SK-N-DZ (cell line): Measurements from ENCODE around the gene RUNX1.
A peak's percentile ranks its signal among the peaks of the same experiment; 100 is the strongest.

Experiments
- DNase-seq: peaks from one replicate; pipeline ENCODE4 v3.0.0-alpha.2; 2015; ENCODE audit warnings: low spot score

Gene RUNX1

DNA sequence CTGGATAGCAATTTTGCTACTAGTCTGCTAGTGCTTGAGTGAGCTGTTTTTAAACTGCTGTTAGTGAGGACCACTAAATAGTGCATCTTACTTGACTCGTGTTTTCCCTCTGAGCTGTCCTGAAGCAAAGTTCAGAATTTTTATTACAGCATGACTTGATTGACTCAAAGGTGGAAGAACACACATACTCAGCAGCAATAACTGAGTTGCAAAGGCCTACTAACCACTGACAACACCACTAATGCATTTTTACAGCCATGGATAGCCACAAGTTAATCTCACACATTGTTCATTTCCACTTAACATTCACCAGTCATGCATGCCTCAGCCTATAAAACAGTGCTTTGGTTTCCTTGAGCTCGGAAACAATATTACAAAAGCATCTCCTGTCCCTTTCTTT, 148.7 kb downstream of the RUNX1 start:
- no peak for DNase-seq

DNA sequence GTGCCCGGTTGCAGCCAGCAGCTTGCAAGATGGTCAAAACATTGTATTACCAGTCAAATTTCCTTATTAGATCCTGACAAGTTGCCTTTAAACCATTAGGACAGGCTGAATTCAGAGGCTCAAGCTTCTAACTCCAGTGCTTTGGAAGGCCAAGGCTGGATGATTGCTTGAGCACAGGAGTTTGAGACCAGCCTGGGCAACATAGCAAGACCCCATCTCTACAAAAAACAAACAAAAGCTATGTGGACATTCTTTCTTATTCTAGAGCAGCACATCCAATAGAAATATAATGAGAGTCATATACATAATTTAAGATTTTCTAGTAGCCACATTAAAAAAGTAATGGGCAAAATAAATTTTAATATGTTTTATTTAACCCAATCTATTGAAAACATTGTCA, 149.3 kb downstream of the RUNX1 start:
- DNase-seq = no peak

DNA sequence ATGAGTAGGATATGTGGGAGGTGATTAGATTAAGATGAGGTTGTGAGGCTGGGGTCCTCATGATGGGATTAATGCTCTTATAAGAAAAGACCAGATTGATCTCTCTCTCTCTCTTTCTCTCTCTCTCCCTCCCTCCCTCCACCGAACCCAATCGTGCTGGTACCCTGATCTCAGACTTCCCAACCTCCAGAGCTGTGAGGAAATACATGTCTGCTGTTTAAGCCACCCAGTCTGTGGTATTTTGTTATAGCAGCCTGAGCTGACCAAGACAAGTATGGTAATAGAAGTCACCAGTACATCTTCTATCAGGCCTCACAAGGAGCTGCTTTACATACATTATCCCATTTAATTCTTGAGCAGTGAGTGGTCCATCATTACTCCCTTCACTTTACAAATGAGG, 149.8 kb downstream of the RUNX1 start:
- no peak for DNase-seq

DNA sequence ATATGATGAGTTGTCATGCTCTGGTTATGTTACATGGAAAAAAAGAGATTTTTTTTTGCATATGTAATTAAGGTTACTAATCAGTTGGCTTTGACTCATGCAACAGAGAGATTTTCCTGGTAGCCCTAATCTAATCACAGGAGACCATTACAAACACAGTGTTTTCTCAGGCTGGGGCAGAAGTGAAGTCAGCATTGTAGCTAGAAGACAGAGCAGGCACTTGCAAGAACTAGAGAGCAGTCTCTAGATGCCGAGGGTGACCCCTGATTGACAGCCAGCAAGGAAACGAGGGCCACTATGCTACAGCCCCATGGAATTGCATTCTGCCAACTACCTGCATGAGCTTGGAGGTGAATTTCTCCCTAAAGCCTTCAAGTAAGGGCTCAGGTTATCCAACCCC, 151.3 kb downstream of the RUNX1 start:
- DNase-seq = no peak

DNA sequence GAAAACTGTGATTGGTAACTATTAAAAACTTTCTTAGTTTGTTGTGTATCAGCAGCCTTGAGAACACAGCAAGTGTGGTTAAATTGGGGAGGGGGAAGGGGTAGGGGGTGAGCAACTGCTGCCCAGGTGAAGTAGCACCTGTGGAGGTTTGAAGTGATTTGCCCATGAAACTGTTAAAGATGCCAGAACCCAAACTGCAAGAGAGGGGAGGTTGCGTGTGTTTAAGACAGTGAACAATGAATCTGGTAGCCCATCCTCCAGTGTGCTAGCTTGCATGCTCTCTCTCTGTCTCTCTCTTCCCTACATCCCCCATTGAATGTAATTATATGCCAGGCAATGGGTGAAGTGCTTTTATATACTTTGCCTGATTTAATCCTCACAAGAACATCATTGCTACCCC, 154.7 kb downstream of the RUNX1 start:
- DNase-seq = no peak

DNA sequence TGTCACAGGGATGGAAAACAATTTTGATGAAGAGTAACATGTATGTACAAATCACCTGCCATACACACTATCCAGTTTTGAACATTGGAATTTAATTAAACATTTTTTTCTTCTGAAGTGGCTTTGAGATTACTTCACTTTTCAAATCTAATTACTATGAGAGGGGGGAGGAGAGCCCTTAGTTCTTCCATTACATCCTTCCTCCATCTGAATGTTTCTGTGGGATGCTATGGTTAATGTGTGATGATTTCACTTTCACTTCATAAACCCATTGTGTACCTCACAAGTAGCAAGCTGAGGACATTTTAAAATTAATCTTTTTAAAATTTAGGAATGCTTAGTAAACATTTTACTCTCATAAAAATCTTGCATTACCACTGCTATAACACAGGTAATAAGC, 156.9 kb downstream of the RUNX1 start:
- no peak for DNase-seq

DNA sequence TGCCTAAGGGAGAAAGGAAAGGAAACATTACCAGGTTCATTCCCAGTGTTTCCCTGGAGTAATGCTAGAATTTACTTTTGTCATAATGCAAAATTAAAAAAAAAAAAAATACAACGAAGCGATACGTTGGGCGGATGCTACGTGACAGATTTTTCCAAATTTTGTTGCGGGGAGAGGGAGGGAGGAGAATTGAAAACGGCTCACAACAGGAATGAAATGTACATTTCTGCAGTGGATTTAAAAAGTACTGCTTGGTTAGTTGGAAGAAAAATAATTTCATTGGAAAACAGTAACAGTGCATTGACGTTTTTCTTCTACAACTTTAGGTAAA, 157.5 kb downstream of the RUNX1 start:
- no peak for DNase-seq

DNA sequence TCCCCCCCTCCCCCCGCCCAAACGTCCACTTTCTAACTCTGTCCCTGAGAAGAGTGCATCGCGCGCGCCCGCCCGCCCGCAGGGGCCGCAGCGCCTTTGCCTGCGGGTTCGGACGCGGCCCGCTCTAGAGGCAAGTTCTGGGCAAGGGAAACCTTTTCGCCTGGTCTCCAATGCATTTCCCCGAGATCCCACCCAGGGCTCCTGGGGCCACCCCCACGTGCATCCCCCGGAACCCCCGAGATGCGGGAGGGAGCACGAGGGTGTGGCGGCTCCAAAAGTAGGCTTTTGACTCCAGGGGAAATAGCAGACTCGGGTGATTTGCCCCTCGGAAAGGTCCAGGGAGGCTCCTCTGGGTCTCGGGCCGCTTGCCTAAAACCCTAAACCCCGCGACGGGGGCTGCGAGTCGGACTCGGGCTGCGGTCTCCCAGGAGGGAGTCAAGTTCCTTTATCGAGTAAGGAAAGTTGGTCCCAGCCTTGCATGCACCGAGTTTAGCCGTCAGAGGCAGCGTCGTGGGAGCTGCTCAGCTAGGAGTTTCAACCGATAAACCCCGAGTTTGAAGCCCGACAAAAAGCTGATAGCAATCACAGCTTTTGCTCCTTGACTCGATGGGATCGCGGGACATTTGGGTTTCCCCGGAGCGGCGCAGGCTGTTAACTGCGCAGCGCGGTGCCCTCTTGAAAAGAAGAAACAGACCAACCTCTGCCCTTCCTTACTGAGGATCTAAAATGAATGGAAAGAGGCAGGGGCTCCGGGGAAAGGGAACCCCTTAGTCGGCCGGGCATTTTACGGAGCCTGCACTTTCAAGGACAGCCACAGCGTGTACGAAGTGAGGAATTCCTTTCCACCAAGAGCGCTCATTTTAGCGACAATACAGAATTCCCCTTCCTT, 158.1 kb downstream of the RUNX1 start:
- no peak for DNase-seq

DNA sequence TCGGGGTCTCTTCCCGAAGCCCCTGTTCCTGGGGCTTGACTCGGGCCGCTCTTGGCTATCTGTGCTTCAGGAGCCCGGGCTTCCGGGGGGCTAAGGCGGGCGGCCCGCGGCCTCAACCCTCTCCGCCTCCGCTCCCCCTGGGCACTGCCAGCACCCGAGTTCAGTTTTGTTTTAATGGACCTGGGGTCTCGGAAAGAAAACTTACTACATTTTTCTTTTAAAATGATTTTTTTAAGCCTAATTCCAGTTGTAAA, 158.7 kb downstream of the RUNX1 start:
- no peak for DNase-seq

DNA sequence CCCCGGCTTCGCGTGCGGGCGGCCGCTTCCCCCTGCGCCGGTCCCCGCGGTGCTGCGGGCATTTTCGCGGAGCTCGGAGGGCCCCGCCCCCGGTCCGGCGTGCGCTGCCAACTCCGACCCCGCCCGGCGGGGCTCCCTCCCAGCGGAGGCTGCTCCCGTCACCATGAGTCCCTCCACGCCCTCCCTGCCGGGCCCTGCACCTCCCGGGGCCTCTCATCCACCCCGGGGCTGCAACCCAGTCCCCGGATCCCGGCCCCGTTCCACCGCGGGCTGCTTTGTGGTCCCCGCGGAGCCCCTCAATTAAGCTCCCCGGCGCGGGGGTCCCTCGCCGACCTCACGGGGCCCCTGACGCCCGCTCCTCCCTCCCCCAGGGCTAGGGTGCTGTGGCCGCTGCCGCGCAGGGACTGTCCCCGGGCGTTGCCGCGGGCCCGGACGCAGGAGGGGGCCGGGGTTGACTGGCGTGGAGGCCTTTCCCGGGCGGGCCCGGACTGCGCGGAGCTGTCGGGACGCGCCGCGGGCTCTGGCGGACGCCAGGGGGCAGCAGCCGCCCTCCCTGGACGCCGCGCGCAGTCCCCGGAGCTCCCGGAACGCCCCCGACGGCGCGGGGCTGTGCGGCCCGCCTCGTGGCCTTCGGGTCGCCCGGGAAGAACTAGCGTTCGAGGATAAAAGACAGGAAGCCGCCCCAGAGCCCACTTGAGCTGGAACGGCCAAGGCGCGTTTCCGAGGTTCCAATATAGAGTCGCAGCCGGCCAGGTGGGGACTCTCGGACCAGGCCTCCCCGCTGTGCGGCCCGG, 159.2 kb downstream of the RUNX1 start:
- DNase-seq = peak; percentile 6

DNA sequence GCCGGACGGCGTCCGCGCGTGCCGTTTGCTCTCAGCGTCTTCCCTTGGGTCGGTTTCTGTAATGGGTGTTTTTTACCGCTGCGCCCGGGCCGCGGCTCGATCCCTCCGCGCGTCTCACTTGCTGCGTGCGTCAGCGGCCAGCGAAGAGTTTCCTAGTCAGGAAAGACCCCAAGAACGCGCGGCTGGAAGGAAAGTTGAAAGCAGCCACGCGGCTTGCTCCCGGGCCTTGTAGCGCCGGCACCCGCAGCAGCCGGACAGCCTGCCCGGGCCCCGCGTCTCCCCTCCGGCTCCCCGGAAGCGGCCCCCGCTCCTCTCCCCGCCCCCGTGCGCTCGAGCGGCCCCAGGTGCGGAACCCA, 159.8 kb downstream of the RUNX1 start:
- peak; percentile 12 for DNase-seq

DNA sequence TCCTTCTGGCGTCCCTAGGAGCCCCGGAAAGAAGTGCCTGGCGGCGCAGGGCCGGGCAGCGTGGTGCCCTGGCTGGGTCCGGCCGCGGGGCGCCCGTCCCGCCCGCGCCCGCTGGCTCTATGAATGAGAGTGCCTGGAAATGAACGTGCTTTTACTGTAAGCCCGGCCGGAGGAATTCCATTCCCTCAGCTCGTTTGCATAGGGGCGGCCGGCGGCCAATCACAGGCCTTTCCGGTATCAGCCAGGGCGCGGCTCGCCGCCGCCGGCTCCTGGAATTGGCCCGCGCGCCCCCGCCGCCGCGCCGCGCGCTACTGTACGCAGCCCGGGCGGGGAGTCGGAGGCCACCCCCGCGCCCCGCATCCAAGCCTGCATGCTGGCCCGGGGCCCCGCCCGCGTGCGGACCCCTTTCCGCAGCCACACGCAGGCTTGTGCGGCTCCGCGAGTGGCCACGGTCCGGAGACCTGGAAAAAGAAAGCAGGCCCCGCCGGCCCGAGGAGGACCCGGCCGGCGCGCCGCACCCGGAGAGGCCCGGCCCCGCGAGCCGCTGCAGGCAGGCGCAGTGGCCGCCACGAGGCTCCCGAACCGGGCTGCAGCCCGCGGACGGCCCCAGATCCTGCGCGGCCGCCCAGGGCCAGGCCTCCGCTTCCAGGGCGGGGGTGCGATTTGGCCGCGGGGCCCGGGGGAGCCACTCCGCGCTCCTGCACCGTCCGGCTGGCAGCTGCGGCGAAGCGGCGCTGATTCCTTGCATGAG, 160.4 kb downstream of the RUNX1 start:
- DNase-seq = peak; percentile 81

DNA sequence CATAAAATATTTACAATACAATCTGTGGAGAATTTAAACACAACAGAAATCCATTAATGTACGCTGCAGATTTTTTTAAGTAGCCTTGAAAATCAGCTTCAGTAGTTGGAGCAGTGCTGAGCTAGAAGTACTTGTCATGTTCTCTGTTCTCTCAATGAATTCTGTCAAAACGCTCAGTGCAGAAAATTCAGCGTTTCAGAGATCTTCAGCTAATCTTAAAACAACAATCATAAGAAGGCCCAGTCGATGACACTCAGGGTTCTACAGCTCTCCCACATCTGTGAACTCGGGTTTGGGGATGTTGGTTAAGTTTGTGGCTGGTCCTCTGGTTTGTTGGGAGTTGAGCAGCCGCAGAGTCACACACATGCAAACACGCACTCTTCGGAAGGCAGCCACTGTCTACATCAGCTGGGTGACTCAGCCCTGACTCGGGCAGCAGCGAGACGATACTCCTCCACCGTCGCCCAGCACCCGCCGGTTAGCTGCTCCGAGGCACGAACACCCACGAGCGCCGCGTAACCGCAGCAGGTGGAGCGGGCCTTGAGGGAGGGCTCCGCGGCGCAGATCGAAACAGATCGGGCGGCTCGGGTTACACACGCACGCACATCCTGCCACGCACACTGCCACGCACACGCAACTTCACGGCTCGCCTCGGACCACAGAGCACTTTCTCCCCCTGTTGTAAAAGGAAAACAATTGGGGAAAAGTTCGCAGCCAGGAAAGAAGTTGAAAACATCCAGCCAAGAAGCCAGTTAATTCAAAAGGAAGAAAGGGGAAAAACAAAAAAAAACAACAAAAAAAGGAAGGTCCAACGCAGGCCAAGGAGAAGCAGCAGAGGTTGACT, 161.2 kb downstream of the RUNX1 start:
- DNase-seq = no peak

DNA sequence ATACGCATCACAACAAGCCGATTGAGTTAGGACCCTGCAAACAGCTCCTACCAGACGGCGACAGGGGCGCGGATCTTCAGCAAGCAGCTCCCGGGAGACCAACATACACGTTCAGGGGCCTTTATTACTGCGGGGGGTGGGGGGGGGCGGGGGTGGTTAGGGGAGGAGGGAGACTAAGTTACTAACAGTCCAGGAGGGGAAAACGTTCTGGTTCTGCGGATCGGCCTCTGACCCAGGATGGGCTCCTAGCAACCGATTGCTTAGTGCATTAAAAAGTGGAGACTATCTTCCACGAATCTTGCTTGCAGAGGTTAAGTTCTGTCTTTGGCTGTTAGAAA, 162.0 kb downstream of the RUNX1 start:
- DNase-seq = no peak

DNA sequence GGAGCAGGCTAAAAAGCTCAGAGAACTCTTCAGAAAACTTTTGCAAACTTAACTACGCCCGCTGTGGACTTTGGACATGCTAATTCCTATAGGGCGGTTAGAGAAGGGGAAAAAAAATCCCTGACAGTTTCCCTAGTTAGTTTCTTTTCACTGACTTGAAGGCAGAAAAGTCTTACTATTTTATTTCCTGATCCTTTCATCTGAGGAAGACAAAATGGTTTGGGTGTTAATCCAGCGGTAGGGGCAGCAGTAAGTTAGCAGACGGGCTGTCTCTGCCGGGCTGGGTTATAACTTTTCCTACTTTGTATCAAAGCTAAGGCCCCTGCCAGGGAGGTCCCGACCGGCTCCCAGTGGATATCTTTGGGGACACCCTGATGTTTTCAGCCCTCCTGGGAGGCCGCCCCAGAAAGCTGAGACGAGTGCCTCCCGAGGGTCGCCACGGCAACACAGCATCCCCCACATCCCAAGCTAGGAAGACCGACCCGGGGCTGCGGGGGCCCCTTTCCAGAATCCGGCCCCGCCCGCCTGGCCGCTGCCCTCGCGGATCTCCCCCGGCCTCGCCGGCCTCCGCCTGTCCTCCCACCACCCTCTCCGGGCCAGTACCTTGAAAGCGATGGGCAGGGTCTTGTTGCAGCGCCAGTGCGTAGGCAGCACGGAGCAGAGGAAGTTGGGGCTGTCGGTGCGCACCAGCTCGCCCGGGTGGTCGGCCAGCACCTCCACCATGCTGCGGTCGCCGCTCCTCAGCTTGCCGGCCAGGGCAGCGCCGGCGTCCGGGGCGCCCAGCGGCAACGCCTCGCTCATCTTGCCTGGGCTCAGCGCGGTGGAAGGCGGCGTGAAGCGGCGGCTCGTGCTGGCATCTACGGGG, 162.6 kb downstream of the RUNX1 start:
- DNase-seq = no peak

DNA sequence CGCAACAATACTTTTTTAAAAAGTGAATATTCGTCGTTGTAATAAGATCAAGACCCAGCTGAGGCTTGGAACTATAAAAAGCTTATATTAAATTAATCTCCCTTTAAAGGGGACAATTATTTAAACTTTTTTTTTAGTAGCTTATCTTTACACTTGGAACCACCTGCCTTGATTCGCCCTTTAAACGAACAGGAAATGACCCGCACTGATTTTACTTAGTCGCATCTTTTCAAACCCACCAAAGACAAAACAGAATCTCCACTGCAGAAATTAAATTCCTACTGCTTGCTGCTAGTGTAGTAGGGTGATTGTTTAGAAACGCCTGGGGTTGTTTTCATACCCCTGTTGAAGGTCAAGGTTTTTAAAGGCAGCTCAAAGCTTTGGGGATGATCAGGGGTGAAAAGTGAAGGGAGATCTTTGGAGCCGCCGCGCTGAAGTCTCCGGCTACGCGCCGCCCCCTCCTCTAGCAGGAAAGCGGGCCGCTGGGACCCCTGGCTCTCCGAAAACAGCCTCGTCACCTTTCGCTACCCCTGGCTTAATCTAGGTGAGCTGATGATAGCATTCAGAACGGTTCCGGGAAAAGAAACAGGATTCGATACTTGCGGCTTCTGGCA, 163.4 kb downstream of the RUNX1 start:
- no peak for DNase-seq

DNA sequence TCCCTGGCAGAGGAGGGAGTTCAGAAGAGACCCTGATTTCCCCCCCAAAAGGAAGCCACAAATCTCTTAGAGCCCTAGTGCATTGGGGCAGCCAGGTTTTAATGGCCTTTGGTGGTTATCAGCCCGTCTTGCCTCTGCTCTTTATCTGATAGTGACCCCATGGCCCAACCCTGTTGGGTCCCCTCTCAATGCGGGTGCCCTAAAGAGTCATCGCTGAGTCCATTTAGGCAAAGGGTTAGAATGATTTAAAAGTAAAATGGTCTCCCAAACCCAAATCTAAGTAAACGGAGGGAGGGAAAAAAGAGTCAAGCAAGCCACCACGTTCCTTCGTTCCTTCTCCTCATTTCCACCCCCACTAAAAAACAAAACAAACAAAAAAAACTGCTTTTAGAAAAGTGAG, 164.0 kb downstream of the RUNX1 start:
- no peak for DNase-seq

DNA sequence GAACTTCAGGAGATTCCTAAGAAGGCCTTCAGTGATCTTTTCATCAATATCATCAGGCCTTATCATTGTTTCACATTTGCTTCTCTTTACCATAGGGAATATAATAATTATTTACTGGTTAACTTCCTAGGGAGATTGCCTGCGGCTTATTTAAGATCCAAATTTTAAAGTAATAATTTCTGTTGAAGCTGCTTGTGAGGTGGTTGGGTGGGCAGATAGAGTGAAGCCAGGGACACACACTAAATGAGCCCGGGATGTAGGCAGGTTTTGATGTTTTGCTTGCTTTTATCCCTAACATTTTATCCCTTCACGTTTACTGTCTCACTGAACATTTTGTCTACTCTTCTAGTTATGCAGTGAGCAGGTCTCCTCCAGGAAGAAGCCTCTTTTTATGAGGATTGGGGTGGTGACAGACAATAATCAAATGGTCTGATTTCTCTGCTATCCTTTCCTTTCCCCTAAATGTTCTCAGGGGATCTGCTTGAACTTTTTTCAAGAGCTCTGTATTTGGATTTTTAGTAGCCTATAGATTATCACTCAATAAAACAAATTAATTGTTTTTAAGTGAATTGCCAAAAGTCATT, 164.7 kb downstream of the RUNX1 start:
- DNase-seq = no peak

DNA sequence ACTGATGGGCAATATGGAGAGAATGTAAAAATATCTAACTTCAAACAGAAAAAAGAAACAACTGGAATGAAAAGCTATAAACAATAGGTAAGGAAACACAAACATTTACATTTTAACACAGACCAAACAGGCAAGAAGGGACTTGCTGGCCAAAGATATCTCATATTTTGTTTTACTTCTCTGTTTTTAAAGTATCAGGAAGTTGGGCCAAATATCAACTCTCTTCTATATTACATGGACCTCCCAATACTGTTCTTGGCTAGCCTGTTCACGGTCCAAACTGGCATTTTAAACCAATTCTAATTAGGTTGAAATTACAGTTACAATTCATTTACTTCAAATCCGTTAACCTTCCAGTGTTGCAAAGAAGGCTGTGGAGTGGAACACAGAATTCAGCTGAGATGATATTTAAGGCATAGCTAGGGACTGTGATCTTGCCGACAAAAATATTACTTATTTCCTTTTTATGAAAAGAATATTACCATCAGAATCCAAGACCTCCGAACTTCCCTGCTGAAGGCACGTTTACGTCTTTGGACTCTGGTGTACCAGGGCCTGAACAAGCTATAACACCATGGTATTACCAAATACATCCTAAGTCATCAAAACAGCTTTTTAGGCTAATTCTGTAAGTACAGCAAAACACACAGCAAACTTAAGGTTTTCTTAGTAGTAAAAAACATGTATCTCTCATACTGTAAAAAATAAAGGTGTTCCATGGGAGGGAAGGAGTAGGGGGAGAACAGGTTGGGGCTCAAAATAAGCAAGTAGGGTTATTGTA, 165.4 kb downstream of the RUNX1 start:
- no peak for DNase-seq
